Suprapubic skin (tissue), 4 donors: ENCODE results near the gene MANF.

Experiments used
- EP300 ChIP-seq: sonication (generic); formaldehyde crosslinking; IDR thresholded peaks from one replicate; pipeline ENCODE4 v1.6.1; 2017; ENCODE audit warnings: antibody characterized with exemption
- POLR2A ChIP-seq, 2 donors: fragments of 450-650 bp; IDR thresholded peaks; one replicate each; pipeline ENCODE4 v1.6.1; 2017; ENCODE audit warnings: antibody characterized with exemption in 2 of 2, mild to moderate bottlenecking in 2 of 2, moderate library complexity in 2 of 2
- POLR2AphosphoS5 ChIP-seq, 3 donors: sonication (generic); formaldehyde crosslinking; IDR thresholded peaks; one replicate each; pipeline ENCODE4 v1.6.1; 2017; ENCODE audit warnings: antibody characterized with exemption in 3 of 3

- TF ChIP-seq EP300 (no peak), POLR2A (IDR thresholded peaks at IDR 0.05) (no peak), POLR2AphosphoS5 (IDR thresholded peaks at IDR 0.05) (no peak)
These were observed 5.4 kb downstream of the MANF start for GRCh38 chr3:51390246-51391074.
